Measurements from ENCODE around the gene LAMTOR4. TPM values are rescaled to one million over a fixed set of nuclear protein-coding genes. Genes with fewer than 3 reads are reported as not detected.

The LAMTOR4 gene
- total and polyA plus RNA-seq, 10 of the 15 experiments (the other 5 are each of a cell fraction or from before 2014, with no cell fraction given): 73.4 to 297 (median 196) TPM

- no peak for TF ChIP-seq MAX (IDR thresholded peaks at IDR 0.05; ENCODE audit: low read depth, low read length)
- TF ChIP-seq NR2C1 (IDR thresholded peaks at IDR 0.05): no peak
- no peak for TF ChIP-seq HDAC2 (IDR thresholded peaks at IDR 0.05)
- no peak for TF ChIP-seq TCF3 (IDR thresholded peaks at IDR 0.05; ENCODE audit: borderline replicate concordance, insufficient read depth, low read depth, low read length)
- no peak for TF ChIP-seq MEF2A (IDR thresholded peaks at IDR 0.05; ENCODE audit: insufficient read depth, low read depth, low read length)
- no peak for TF ChIP-seq BHLHE40 (IDR thresholded peaks at IDR 0.05; ENCODE audit: borderline replicate concordance in 1 of 2, low read depth in 2 of 2, low read length in 1 of 2)
- TF ChIP-seq CBX3 (IDR thresholded peaks at IDR 0.05; ENCODE audit: borderline replicate concordance, low read depth): no peak
- no peak for TF ChIP-seq NFYA (IDR thresholded peaks at IDR 0.05; ENCODE audit: borderline replicate concordance, low read depth, low read length)
- no peak for TF ChIP-seq ZBTB11 (CRISPR knock-in tag; IDR thresholded peaks at IDR 0.05)
- TF ChIP-seq E2F4 (IDR thresholded peaks at IDR 0.05; ENCODE audit: low read depth, low read length): no peak
Measured at GRCh38 chr7:100192969-100193368, 44.3 kb downstream of the LAMTOR4 start (continued).

Measured in GM12878 (cell line).